GM23338 (cell line): ENCODE measurements around the gene RPTOR. TPM values are rescaled to one million over a fixed set of nuclear protein-coding genes. Genes with fewer than 3 reads are reported as not detected.

ENCODE experiments used
- ATAC-seq: fragments of 200-7000 bp; cut with Tn5 transposase; 3 replicates; pipeline ENCODE4 v1.9.1; 2020
- DNase-seq: peaks from one replicate; pipeline ENCODE4 v3.0.0-alpha.2; 2015; ENCODE audit warnings: low spot score
- H2AFZ ChIP-seq: fragments of 200-600 bp; sonication (generic); 2 replicates; pipeline ENCODE4 v1.8.0; 2016; ENCODE audit warnings: antibody characterized with exemption, mild to moderate bottlenecking, moderate library complexity
- H3F3A ChIP-seq: fragments of 200-600 bp; sonication (generic); replicated peaks from 2 replicates; pipeline ENCODE4 v1.8.0; 2017; ENCODE audit warnings: antibody characterized with exemption, mixed run types, low read depth
- H3K27ac ChIP-seq: fragments of 200-600 bp; sonication (generic); 2 replicates; pipeline ENCODE4 v1.6.1; 2016; ENCODE audit warnings: low read depth
- H3K27me3 ChIP-seq: fragments of 200-600 bp; sonication (generic); 2 replicates; pipeline ENCODE4 v1.8.0; 2016; ENCODE audit warnings: mild to moderate bottlenecking, mixed run types, moderate library complexity; ENCODE audit not compliant: insufficient read depth
- H3K36me3 ChIP-seq: fragments of 200-600 bp; sonication (generic); 2 replicates; pipeline ENCODE4 v1.8.0; 2016; ENCODE audit warnings: mild to moderate bottlenecking; ENCODE audit not compliant: insufficient read depth
- H3K4me1 ChIP-seq: fragments of 200-600 bp; sonication (generic); 2 replicates; pipeline ENCODE4 v1.8.0; 2016; ENCODE audit warnings: mild to moderate bottlenecking, moderate library complexity; ENCODE audit not compliant: insufficient read depth
- H3K4me2 ChIP-seq: fragments of 200-600 bp; sonication (generic); 2 replicates; pipeline ENCODE4 v1.7.1; 2017; ENCODE audit warnings: mixed run types
- H3K4me3 ChIP-seq: fragments of 200-600 bp; sonication (generic); 2 replicates; pipeline ENCODE4 v1.6.1; 2016; ENCODE audit warnings: mixed run types
- H3K79me2 ChIP-seq: fragments of 200-600 bp; sonication (generic); replicated peaks from 2 replicates; pipeline ENCODE4 v1.8.0; 2017; ENCODE audit warnings: mild to moderate bottlenecking; ENCODE audit not compliant: insufficient read depth
- H3K9me2 ChIP-seq: fragments of 200-600 bp; sonication (generic); 2 replicates; pipeline ENCODE4 v1.8.0; 2017; ENCODE audit not compliant: insufficient read depth
- H4K20me1 ChIP-seq: fragments of 200-600 bp; sonication (generic); replicated peaks from 2 replicates; pipeline ENCODE4 v1.8.0; 2017; ENCODE audit warnings: mild to moderate bottlenecking; ENCODE audit not compliant: insufficient read depth
- H3K27ac Mint-ChIP-seq: 2 replicates; pipeline ENCODE4 v1.8.0; 2020; ENCODE audit warnings: inconsistent platforms, mild to moderate bottlenecking, moderate library complexity, mixed read lengths
- H3K27me3 Mint-ChIP-seq: 3 replicates; pipeline ENCODE4 v1.8.0; 2022; ENCODE audit warnings: low read depth, mild to moderate bottlenecking, moderate library complexity, mixed read lengths, inconsistent platforms; ENCODE audit not compliant: insufficient read depth, poor library complexity
- H3K36me3 Mint-ChIP-seq: 3 replicates; pipeline ENCODE4 v1.8.0; 2021; ENCODE audit warnings: low read depth, mild to moderate bottlenecking, inconsistent platforms, moderate library complexity, mixed read lengths
- H3K4me1 Mint-ChIP-seq: 3 replicates; pipeline ENCODE4 v1.8.0; 2020; ENCODE audit warnings: mild to moderate bottlenecking, inconsistent platforms, mixed read lengths
- H3K4me3 Mint-ChIP-seq: 3 replicates; pipeline ENCODE4 v1.8.0; 2021; ENCODE audit warnings: moderate library complexity, mild to moderate bottlenecking, inconsistent platforms, mixed read lengths
- H3K9me3 Mint-ChIP-seq: 3 replicates; pipeline ENCODE4 v1.8.0; 2020; ENCODE audit warnings: moderate library complexity, mild to moderate bottlenecking, inconsistent platforms, mixed read lengths
- CREB1 ChIP-seq: fragments of 250-450 bp; sonication (Bioruptor Pico); IDR thresholded peaks from 2 replicates; pipeline ENCODE4 v1.5.0; 2020; ENCODE audit warnings: low read depth, mild to moderate bottlenecking, moderate library complexity
- CTCF ChIP-seq, 2 experiments: fragments of 200-600 bp in 1 of 2; sonication (generic) in 1 of 2; conservative IDR thresholded peaks; 2 replicates each; pipeline versions ENCODE4 v1.5.1 to v1.6.1; 2016 to 2017; ENCODE audit warnings: antibody characterized with exemption in 2 of 2, low read depth in 2 of 2, mild to moderate bottlenecking in 2 of 2, moderate library complexity in 1 of 2
- EZH2 ChIP-seq: fragments of 200-600 bp; sonication (generic); IDR thresholded peaks from one replicate; pipeline ENCODE4 v1.8.0; 2017; ENCODE audit warnings: antibody characterized with exemption, mild to moderate bottlenecking, low read depth; ENCODE audit not compliant: unreplicated experiment
- EZH2phosphoT487 ChIP-seq: fragments of 200-600 bp; sonication (generic); IDR thresholded peaks from one replicate; pipeline ENCODE4 v1.8.1; 2018; ENCODE audit warnings: antibody characterized with exemption; ENCODE audit not compliant: unreplicated experiment
- JUNB ChIP-seq: IDR thresholded peaks from one replicate; pipeline ENCODE4 v1.6.1; 2016; ENCODE audit warnings: antibody characterized with exemption; ENCODE audit not compliant: unreplicated experiment
- POLR2AphosphoS5 ChIP-seq: IDR thresholded peaks from 2 replicates; pipeline ENCODE4 v1.6.1; 2016; ENCODE audit warnings: antibody characterized with exemption, low read depth
- STAT1 ChIP-seq: IDR thresholded peaks from one replicate; pipeline ENCODE4 v1.6.1; 2016; ENCODE audit warnings: antibody characterized with exemption; ENCODE audit not compliant: unreplicated experiment
- ZNF114 ChIP-seq: fragments of 250-450 bp; sonication (Bioruptor Pico); IDR thresholded peaks from 2 replicates; pipeline ENCODE4 v1.5.0; 2020; ENCODE audit warnings: mild to moderate bottlenecking, moderate library complexity
- ZNF462 ChIP-seq: fragments of 250-450 bp; sonication (Bioruptor Pico); IDR thresholded peaks from 2 replicates; pipeline ENCODE4 v1.5.0; 2020; ENCODE audit warnings: mild to moderate bottlenecking, moderate library complexity
- polyA plus RNA-seq: library from polyadenylated mRNA; unstranded; fragments of >200 nt; fragmentation: Nextera tagmentation; extraction: Ambion mirVana; gene quantifications from 2 replicates; pipeline ENCODE4 v1.2.1, GENCODE V29; 2016
- total RNA-seq: library from RNA; depleted of rRNA; stranded (reverse); fragments of >200 nt; shearing (Covaris generic); gene quantifications from 2 replicates; pipeline ENCODE4 v1.2.3, GENCODE V29; 2014

RPTOR gene
- total and polyA plus RNA-seq, 2 experiments from 2014 or later: 9.5 to 38.0 TPM

- Histone ChIP-seq H3K36me3 (peaks cover 7% of the 10 kb centered on the region; the same call in 1 of the 2 replicates), H3K9me2 (no peaks in the 10 kb centered on the region), H3K79me2 (no peaks in the 10 kb centered on the region), H3K4me1 (0 out of 2 replicates have a peak, but pooled peaks cover 13% of the 10 kb centered on the region), H3K27ac (no peak overlapping the region), H3K4me2 (no peak overlapping the region), H2AFZ (no peak overlapping the region), H4K20me1 (peaks cover 5% of the 10 kb centered on the region; the same call in 1 of the 2 replicates), H3F3A (no peaks in the 10 kb centered on the region), H3K4me3 (no peak overlapping the region), H3K27me3 (no peaks in the 10 kb centered on the region)
- Mint-ChIP-seq H3K4me3 (no peak overlapping the region), H3K27ac (no peak overlapping the region), H3K4me1 (peaks cover 30% of the 10 kb centered on the region), H3K9me3 (peaks cover 24% of the 10 kb centered on the region), H3K36me3 (peaks cover 31% of the 10 kb centered on the region), H3K27me3 (peaks cover 4% of the 10 kb centered on the region)
- peak; percentile 35 to 59 for TF ChIP-seq CTCF (conservative IDR thresholded peaks at IDR 0.05; ENCODE audit: low read depth in 2 of 2)
- no peak for TF ChIP-seq JUNB
- ATAC-seq (peak; percentile 69), DNase-seq (peak; percentile 29)
These were observed 192.7 kb downstream of the RPTOR start for GRCh38 chr17:80737106-80738019.

- Mint-ChIP-seq H3K36me3 (peaks cover 34% of the 10 kb centered on the region), H3K4me3 (no peak overlapping the region), H3K4me1 (peaks cover 28% of the 10 kb centered on the region), H3K9me3 (peaks cover 24% of the 10 kb centered on the region), H3K27me3 (peaks cover 4% of the 10 kb centered on the region), H3K27ac (no peak overlapping the region; the same call in 1 of the 2 replicates)
- H3K4me3 ChIP-seq: no peak overlapping the region
- H3K9me2 ChIP-seq: no peaks in the 10 kb centered on the region
- peaks cover 7% of the 10 kb centered on the region; the same call in 1 of the 2 replicates for H3K36me3 ChIP-seq
- ATAC-seq (no peak), DNase-seq (no peak)
- no peak overlapping the region for H3K27ac ChIP-seq
- H3F3A ChIP-seq: 0 out of 2 replicates have a peak, but pooled peaks cover 3% of the 10 kb centered on the region
- H3K4me2 ChIP-seq: no peak overlapping the region
- no peaks in the 10 kb centered on the region for H3K79me2 ChIP-seq
- 0 out of 2 replicates have a peak, but pooled peaks cover 13% of the 10 kb centered on the region for H3K4me1 ChIP-seq
- no peak overlapping the region for H2AFZ ChIP-seq
- no peaks in the 10 kb centered on the region for H3K27me3 ChIP-seq
- H4K20me1 ChIP-seq: peaks cover 8% of the 10 kb centered on the region; the same call in 1 of the 2 replicates
- TF ChIP-seq POLR2AphosphoS5: no peak
- no peak for TF ChIP-seq EZH2phosphoT487
- TF ChIP-seq EZH2: no peak
- TF ChIP-seq ZNF114 (CRISPR knock-in tag): no peak
- no peak for TF ChIP-seq STAT1
- TF ChIP-seq CREB1 (CRISPR knock-in tag): no peak
- TF ChIP-seq ZNF462 (CRISPR knock-in tag): no peak
These were observed 193.6 kb downstream of the RPTOR start for GRCh38 chr17:80738020-80738808.
